ENCODE results near the gene WASHC2A.
A peak's percentile ranks its signal among the peaks of the same experiment; 100 is the strongest.
"Not testable (repeated sequence)": the region's sequence is repeated elsewhere in the genome, so short reads cannot be mapped to it uniquely, and the experiment has no call there.

Gene WASHC2A

DNA sequence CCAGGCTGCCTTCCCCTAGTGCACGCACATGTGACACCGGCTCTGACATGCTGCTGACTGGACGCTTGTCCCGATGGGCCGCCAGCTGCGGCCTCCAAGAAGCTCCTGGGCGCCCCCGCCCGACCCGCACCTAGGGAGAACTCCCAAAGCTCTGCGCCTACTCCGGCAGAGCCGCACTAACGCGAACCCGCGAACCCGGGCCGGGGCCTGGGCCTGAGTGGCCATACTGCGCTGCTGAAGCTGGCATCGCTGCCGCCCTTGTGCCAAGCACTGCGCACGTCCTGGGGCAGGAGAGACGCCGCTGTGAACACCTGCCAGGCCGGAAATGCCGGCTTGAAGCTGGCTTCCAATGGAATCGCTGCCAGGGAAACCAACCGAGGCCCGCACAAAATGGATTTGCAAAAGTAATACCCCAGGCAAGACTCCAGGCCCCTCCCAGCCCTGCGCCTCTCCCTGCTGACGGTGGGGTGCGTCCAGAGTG lies 85.1 kb downstream of the WASHC2A start:
- no peak for DNase-seq

DNA sequence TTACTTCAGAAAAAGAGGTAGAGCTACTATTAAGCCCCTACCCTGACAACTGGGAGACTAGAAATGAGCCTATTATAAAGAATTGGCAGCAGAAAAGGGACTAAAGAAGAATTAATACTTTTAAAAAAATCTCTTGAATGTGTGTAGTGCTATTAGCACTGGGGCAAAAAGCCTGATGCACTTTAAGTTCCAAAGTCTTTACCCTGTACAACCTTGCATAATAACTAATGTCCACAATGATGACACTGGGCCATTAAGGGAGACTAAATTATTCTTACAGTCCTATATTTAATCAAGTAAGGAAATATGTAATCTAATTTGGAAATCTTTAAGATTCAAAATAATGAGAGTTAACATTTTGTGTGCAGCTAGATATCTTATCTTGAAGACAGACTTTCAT lies 90.1 kb downstream of the WASHC2A start:
- DNase-seq, result not testable (repeated sequence)

DNA sequence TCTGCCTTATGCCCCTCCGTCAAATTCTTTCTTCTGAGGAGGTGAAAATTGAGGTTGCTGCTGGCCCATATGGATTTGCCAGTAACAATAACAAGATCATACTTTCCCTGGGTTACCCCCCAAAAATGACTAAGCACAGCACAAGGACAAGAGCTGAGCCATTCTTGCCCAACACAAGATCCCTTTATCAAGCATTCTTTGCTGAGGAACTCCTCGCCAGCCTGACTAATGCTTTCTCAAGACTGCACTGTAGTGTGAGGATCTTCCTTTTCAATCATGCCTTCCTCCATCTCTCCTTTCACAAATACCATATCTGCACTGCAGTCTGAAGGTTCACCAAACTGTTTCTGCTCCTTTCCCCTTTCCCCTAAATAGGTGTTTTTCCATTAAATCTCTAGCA lies 92.1 kb downstream of the WASHC2A start:
- DNase-seq, result peak; percentile 12

GRCh38 chr10:50165038-50165437 lies 97.3 kb downstream of the WASHC2A start:
- not testable (repeated sequence) for DNase-seq

DNA sequence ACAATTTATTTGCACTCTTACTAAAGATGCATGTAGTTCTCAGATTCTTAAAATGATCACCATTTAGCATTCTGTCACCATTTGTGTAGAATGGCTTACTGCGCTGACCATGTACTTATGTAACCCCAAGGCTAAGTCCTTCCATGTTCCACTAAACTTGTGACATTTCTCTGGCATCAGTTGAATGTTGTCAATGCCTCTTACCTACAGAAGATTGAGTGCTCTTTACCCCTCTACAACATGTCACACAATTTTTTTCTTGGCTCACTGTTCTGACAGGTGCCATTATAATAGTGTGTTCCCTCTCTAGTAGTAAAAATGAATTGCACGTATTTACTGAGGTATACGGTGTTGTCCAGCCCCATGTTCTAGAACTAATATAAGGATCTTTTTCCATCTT lies 100.1 kb downstream of the WASHC2A start:
- DNase-seq, result not testable (repeated sequence)

- not testable (repeated sequence) for DNase-seq
These were observed 101.8 kb downstream of the WASHC2A start for GRCh38 chr10:50169506-50169905.

DNA sequence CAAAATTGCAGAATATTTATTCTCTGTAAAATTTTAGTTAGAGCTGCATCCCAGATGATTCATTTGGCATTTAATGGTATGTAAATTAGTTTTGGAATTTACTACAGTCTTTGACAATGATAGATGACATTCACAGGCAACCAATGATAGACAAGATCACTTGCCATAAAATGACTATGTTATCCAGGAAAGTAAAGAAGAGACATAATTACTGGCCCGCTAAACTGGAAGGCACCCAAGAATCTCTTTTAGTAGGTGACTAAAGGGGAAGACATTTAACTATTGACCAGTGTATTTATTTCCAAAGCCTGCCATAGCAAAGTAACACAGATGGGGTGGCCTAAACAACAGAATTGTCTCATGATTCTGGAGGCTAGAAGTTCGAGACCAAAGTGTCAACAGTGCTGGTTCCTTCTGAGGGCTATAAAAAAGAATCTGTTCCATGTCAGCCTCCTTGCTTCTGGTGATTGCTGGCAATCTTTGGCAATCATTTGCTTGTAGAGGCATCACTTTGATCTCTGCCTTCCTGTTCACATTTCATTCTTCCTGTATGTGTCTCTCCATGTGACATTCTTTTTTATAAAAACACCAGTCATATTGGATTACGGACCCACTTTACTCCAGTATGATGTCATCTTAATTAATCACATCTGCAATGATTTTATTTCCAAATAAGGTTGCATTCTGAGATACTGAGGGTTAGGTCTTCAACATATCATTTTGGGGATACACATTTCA lies 107.2 kb downstream of the WASHC2A start:
- DNase-seq, result not testable (repeated sequence)
